H9 (cell line): ENCODE measurements around the gene GLT8D1. TPM values are rescaled to one million over a fixed set of nuclear protein-coding genes. Genes with fewer than 3 reads are reported as not detected.

ENCODE experiments used
- DNase-seq: peaks from one replicate; pipeline ENCODE4 v3.0.0-alpha.2; 2017
- H2AFZ ChIP-seq: one replicate; pipeline ENCODE4 v1.6.1; 2013; ENCODE audit warnings: mild to moderate bottlenecking, low read length, control low read depth, moderate library complexity
- H2AK5ac ChIP-seq: 2 replicates; pipeline ENCODE4 v1.6.1; 2013; ENCODE audit warnings: low read length, control low read depth, mixed read lengths; ENCODE audit not compliant: insufficient read length
- H2BK120ac ChIP-seq: one replicate; pipeline ENCODE4 v1.6.1; 2013; ENCODE audit warnings: low read depth, mild to moderate bottlenecking, low read length, control low read depth, inconsistent platforms; ENCODE audit not compliant: poor library complexity, severe bottlenecking
- H2BK12ac ChIP-seq: 2 replicates; pipeline ENCODE4 v1.6.1; 2013; ENCODE audit warnings: low read length, control low read depth, mixed read lengths, low read depth; ENCODE audit not compliant: insufficient read length
- H2BK15ac ChIP-seq: 2 replicates; pipeline ENCODE4 v1.6.1; 2013; ENCODE audit warnings: low read depth, low read length, control low read depth
- H2BK20ac ChIP-seq: one replicate; pipeline ENCODE4 v1.6.1; 2013; ENCODE audit warnings: low read depth, mild to moderate bottlenecking, low read length, control low read depth, inconsistent platforms; ENCODE audit not compliant: poor library complexity, severe bottlenecking
- H2BK5ac ChIP-seq: 2 replicates; pipeline ENCODE4 v1.6.1; 2013; ENCODE audit warnings: low read length, control low read depth, mixed read lengths; ENCODE audit not compliant: insufficient read length
- H3K14ac ChIP-seq: 2 replicates; pipeline ENCODE4 v1.6.1; 2013; ENCODE audit warnings: low read length, control low read depth; ENCODE audit not compliant: insufficient read depth
- H3K18ac ChIP-seq: 2 replicates; pipeline ENCODE4 v1.6.1; 2013; ENCODE audit warnings: low read depth, mild to moderate bottlenecking, mixed read lengths, low read length, control low read depth; ENCODE audit not compliant: insufficient read length
- H3K23ac ChIP-seq: 2 replicates; pipeline ENCODE4 v1.6.1; 2013; ENCODE audit warnings: low read length, control low read depth, mixed read lengths, low read depth; ENCODE audit not compliant: insufficient read length
- H3K23me2 ChIP-seq: 2 replicates; pipeline ENCODE4 v1.6.1; 2013; ENCODE audit warnings: low read depth, mild to moderate bottlenecking, mixed read lengths, low read length, control low read depth; ENCODE audit not compliant: insufficient read length, poor library complexity, severe bottlenecking
- H3K27ac ChIP-seq: 2 replicates; pipeline ENCODE4 v1.5.1; 2013; ENCODE audit warnings: low read length, control low read depth, mixed read lengths, low read depth; ENCODE audit not compliant: insufficient read length
- H3K27me3 ChIP-seq: 2 replicates; pipeline ENCODE4 v1.6.1; 2013; ENCODE audit warnings: low read length, control low read depth, inconsistent platforms; ENCODE audit not compliant: insufficient read depth
- H3K4ac ChIP-seq: 2 replicates; pipeline ENCODE4 v1.6.1; 2013; ENCODE audit warnings: low read depth, mild to moderate bottlenecking, control low read depth, inconsistent platforms, low read length, moderate library complexity
- H3K4me1 ChIP-seq: 2 replicates; pipeline ENCODE4 v1.6.1; 2013; ENCODE audit warnings: low read length, control low read depth, inconsistent platforms; ENCODE audit not compliant: insufficient read depth
- H3K4me2 ChIP-seq: 2 replicates; pipeline ENCODE4 v1.6.1; 2013; ENCODE audit warnings: low read length, control low read depth, mixed read lengths; ENCODE audit not compliant: insufficient read length, insufficient read depth
- H3K56ac ChIP-seq: 2 replicates; pipeline ENCODE4 v1.6.1; 2013; ENCODE audit warnings: low read depth, mild to moderate bottlenecking, mixed read lengths, low read length, control low read depth; ENCODE audit not compliant: insufficient read length
- H3K79me1 ChIP-seq: 2 replicates; pipeline ENCODE4 v1.6.1; 2013; ENCODE audit warnings: low read depth, mild to moderate bottlenecking, moderate library complexity, low read length, control low read depth, inconsistent platforms; ENCODE audit not compliant: insufficient read depth, poor library complexity, severe bottlenecking
- H3K79me2 ChIP-seq: 2 replicates; pipeline ENCODE4 v1.6.1; 2013; ENCODE audit warnings: low read length, control low read depth, inconsistent platforms; ENCODE audit not compliant: insufficient read depth
- H3K9ac ChIP-seq: 2 replicates; pipeline ENCODE4 v1.6.1; 2013; ENCODE audit warnings: low read length, control low read depth, mixed read lengths; ENCODE audit not compliant: insufficient read length; ENCODE audit errors: extremely low read depth
- H3K9me3 ChIP-seq: one replicate; pipeline ENCODE4 v1.6.1; 2013; ENCODE audit warnings: low read depth, low read length, inconsistent platforms; ENCODE audit not compliant: control insufficient read depth
- H3T11ph ChIP-seq: one replicate; pipeline ENCODE4 v1.6.1; 2013; ENCODE audit warnings: mild to moderate bottlenecking, low read length, control low read depth, inconsistent platforms
- H4K20me1 ChIP-seq: one replicate; pipeline ENCODE4 v1.6.1; 2013; ENCODE audit not compliant: control insufficient read depth, insufficient read length, insufficient read depth
- H4K5ac ChIP-seq: 2 replicates; pipeline ENCODE4 v1.6.1; 2013; ENCODE audit warnings: low read depth, mild to moderate bottlenecking, mixed read lengths, low read length, control low read depth; ENCODE audit not compliant: insufficient read length
- H4K8ac ChIP-seq: replicated peaks from 2 replicates; pipeline ENCODE4 v1.6.1; 2013; ENCODE audit warnings: low read length, control low read depth, mixed read lengths, low read depth; ENCODE audit not compliant: insufficient read length
- H4K91ac ChIP-seq: 2 replicates; pipeline ENCODE4 v1.6.1; 2013; ENCODE audit warnings: low read depth, mild to moderate bottlenecking, moderate library complexity, mixed read lengths, low read length, control low read depth; ENCODE audit not compliant: insufficient read length
- H3K27ac Mint-ChIP-seq, 3 experiments: 2 replicates in 2 of 3; 3 replicates in 1 of 3; pipeline ENCODE4 v1.8.0; 2020 to 2021; ENCODE audit warnings: mixed read lengths in 3 of 3, mild to moderate bottlenecking in 1 of 3, moderate library complexity in 1 of 3
- H3K27me3 Mint-ChIP-seq: 2 replicates; pipeline ENCODE4 v1.8.0; 2021; ENCODE audit warnings: low read depth, mild to moderate bottlenecking, moderate library complexity, mixed read lengths
- H3K36me3 Mint-ChIP-seq, 3 experiments: 2 replicates in 2 of 3; 3 replicates in 1 of 3; pipeline ENCODE4 v1.8.0; 2020 to 2021; ENCODE audit warnings: low read depth in 3 of 3, mixed read lengths in 3 of 3; ENCODE audit not compliant: insufficient read depth in 1 of 3
- H3K4me1 Mint-ChIP-seq, 2 experiments: 2 replicates each; pipeline ENCODE4 v1.8.0; 2020; ENCODE audit warnings: mixed read lengths in 2 of 2
- H3K4me3 Mint-ChIP-seq, 2 experiments: 2 replicates in 1 of 2; 3 replicates in 1 of 2; pipeline ENCODE4 v1.8.0; 2020 to 2021; ENCODE audit warnings: mild to moderate bottlenecking in 2 of 2, mixed read lengths in 2 of 2, moderate library complexity in 1 of 2
- H3K9me3 Mint-ChIP-seq, 2 experiments: 2 replicates in 1 of 2; 3 replicates in 1 of 2; pipeline ENCODE4 v1.8.0; 2020; ENCODE audit warnings: mild to moderate bottlenecking in 2 of 2, mixed read lengths in 2 of 2, moderate library complexity in 1 of 2
- total RNA-seq: library from RNA; stranded (reverse); gene quantifications from 2 replicates; pipeline ENCODE4 v1.2.1, GENCODE V29; 2021
- TF ChIP-seq, protein P1 (sequence below): fragments of 200-600 bp; sonication (generic); conservative IDR thresholded peaks from 3 replicates; pipeline ENCODE4 v1.8.0; 2021; ENCODE audit warnings: antibody characterized with exemption, mild to moderate bottlenecking

GLT8D1 gene
- total RNA-seq, 1 experiment from 2014 or later, result 39.3 TPM

- Histone ChIP-seq H3K4ac (no peak overlapping the region), H2BK15ac (no peak overlapping the region), H4K5ac (no peak overlapping the region), H3K4me2 (no peak overlapping the region), H3K27me3 (no peaks in the 10 kb centered on the region), H2BK5ac (no peak overlapping the region), H3K56ac (no peak overlapping the region), H2BK20ac (no peak overlapping the region), H3K9ac (no peak overlapping the region), H4K91ac (no peak overlapping the region), H3K79me1 (peaks cover 7% of the 10 kb centered on the region), H3K79me2 (no peaks in the 10 kb centered on the region), H2BK12ac (no peak overlapping the region), H4K20me1 (no peaks in the 10 kb centered on the region), H3T11ph (no peak overlapping the region), H4K8ac (no peak overlapping the region), H2BK120ac (no peak overlapping the region), H3K14ac (no peak overlapping the region), H3K9me3 (no peaks in the 10 kb centered on the region), H2AFZ (no peak overlapping the region), H2AK5ac (no peak overlapping the region), H3K4me1 (no peaks in the 10 kb centered on the region), H3K18ac (no peak overlapping the region), H3K23me2 (no peaks in the 10 kb centered on the region), H3K23ac (no peak overlapping the region), H3K27ac (no peak overlapping the region)
- TF ChIP-seq, protein P1, sequence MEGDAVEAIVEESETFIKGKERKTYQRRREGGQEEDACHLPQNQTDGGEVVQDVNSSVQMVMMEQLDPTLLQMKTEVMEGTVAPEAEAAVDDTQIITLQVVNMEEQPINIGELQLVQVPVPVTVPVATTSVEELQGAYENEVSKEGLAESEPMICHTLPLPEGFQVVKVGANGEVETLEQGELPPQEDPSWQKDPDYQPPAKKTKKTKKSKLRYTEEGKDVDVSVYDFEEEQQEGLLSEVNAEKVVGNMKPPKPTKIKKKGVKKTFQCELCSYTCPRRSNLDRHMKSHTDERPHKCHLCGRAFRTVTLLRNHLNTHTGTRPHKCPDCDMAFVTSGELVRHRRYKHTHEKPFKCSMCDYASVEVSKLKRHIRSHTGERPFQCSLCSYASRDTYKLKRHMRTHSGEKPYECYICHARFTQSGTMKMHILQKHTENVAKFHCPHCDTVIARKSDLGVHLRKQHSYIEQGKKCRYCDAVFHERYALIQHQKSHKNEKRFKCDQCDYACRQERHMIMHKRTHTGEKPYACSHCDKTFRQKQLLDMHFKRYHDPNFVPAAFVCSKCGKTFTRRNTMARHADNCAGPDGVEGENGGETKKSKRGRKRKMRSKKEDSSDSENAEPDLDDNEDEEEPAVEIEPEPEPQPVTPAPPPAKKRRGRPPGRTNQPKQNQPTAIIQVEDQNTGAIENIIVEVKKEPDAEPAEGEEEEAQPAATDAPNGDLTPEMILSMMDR, result no peak
- Mint-ChIP-seq H3K27ac (peak overlapping the region in 1 of 3 experiments; percentile 81; a peak in 2 of 7 replicates), H3K36me3 (peaks cover 61 to 96% (median 90%) of the 10 kb centered on the region in 3 experiments), H3K27me3 (no peaks in the 10 kb centered on the region), H3K4me3 (no peak overlapping the region), H3K4me1 (0 out of 4 replicates have a peak, but pooled peaks cover 0 to 5% of the 10 kb centered on the region in 2 experiments), H3K9me3 (no peaks in the 10 kb centered on the region)
- DNase-seq, result no peak
Observed at GRCh38 chr3:52693071-52693470, 12.5 kb downstream of the GLT8D1 start.
